ENCODE results near the gene UFSP1. TPM values are rescaled to one million over a fixed set of nuclear protein-coding genes. Genes with fewer than 3 reads are reported as not detected.
"Not testable (repeated sequence)": the region's sequence is repeated elsewhere in the genome, so short reads cannot be mapped to it uniquely, and the experiment has no call there.

The UFSP1 gene
- 1 to 10 TPM in 4 of 6 donors, under 1 TPM in 1, not detected in 1; 0.55 to 8.5 (median 4.8) TPM for total RNA-seq

GRCh38 chr7:100888988-100889750, at the start of gene UFSP1:
UFSP1 (minus strand) TSS chr7:100889715; CDS start chr7:100889271, 444 bp downstream.
- TF ChIP-seq EP300 (IDR thresholded peaks at IDR 0.05) (no peak), CTCF (IDR thresholded peaks at IDR 0.05) (peak in 3 of 6 experiments; percentile 2 to 53 (median 45)), POLR2AphosphoS5 (IDR thresholded peaks at IDR 0.05) (no peak), POLR2A (IDR thresholded peaks at IDR 0.05) (peak in 1 of 4 donors; percentile 23)
- ATAC-seq (ENCODE audit: low FRiP score in 2 of 2) (peak; percentile 50 to 66), DNase-seq (no peak)
- Histone ChIP-seq H3K4me1 (peaks cover 32 to 40% (median 37%) of the 10 kb centered on the region in 4 donors), H3K9me3 (no peaks in the 10 kb centered on the region), H3K36me3 (peaks cover 19 to 45% (median 37%) of the 10 kb centered on the region in 4 donors), H3K27me3 (peaks cover 0 to 4% (median 0%) of the 10 kb centered on the region in 4 donors), H3K4me3 (peak within 1 kb of the TSS; percentile 67 to 80 (median 74)), H3K27ac (peak within 1 kb of the TSS; percentile 84 to 95 (median 91))
- 9% methylated on average over 34 of the region's 73 CpGs; no CpG with 5 or more reads in 1 of the 2 donors for WGBS, 2 donors

GRCh38 chr7:100936167-100936566, 46.7 kb upstream of the UFSP1 start:
- DNase-seq; H3K4me1 ChIP-seq; H3K27ac ChIP-seq; H3K9me3 ChIP-seq; H3K4me3 ChIP-seq; ATAC-seq (ENCODE audit: low FRiP score in 2 of 2); H3K27me3 ChIP-seq; H3K36me3 ChIP-seq: not testable (repeated sequence)
- 91 to 93% methylated on average over 7 of the region's 7 CpGs for WGBS, 2 donors

GRCh38 chr7:100935381-100935780, 45.9 kb upstream of the UFSP1 start:
- H3K27ac ChIP-seq; ATAC-seq (ENCODE audit: low FRiP score in 2 of 2); H3K4me3 ChIP-seq; H3K27me3 ChIP-seq; DNase-seq; H3K4me1 ChIP-seq; H3K36me3 ChIP-seq; H3K9me3 ChIP-seq: not testable (repeated sequence)
- 50 to 57% methylated on average over 2 of the region's 2 CpGs for WGBS, 2 donors

GRCh38 chr7:100933734-100934133, 44.2 kb upstream of the UFSP1 start:
- 52 to 70% methylated on average over 4 of the region's 4 CpGs for WGBS, 2 donors
- no peak overlapping the region for H3K27ac ChIP-seq
- no peaks in the 10 kb centered on the region for H3K36me3 ChIP-seq
- no peak overlapping the region for H3K4me3 ChIP-seq
- no peaks in the 10 kb centered on the region for H3K9me3 ChIP-seq
- DNase-seq (no peak), ATAC-seq (ENCODE audit: low FRiP score in 2 of 2) (no peak)
- TF ChIP-seq POLR2AphosphoS5 (IDR thresholded peaks at IDR 0.05) = no peak
- no peak for TF ChIP-seq EP300 (IDR thresholded peaks at IDR 0.05)
- no peak for TF ChIP-seq CTCF (IDR thresholded peaks at IDR 0.05)
- no peak for TF ChIP-seq POLR2A (IDR thresholded peaks at IDR 0.05)
- H3K27me3 ChIP-seq = no peaks in the 10 kb centered on the region
- H3K4me1 ChIP-seq = no peaks in the 10 kb centered on the region

- TF ChIP-seq POLR2AphosphoS5 (IDR thresholded peaks at IDR 0.05) = no peak
- no peak for TF ChIP-seq EP300 (IDR thresholded peaks at IDR 0.05)
- no peak for TF ChIP-seq CTCF (IDR thresholded peaks at IDR 0.05)
- TF ChIP-seq POLR2A (IDR thresholded peaks at IDR 0.05) = no peak
- H3K4me1 ChIP-seq = no peaks in the 10 kb centered on the region
- H3K36me3 ChIP-seq = no peaks in the 10 kb centered on the region
- ATAC-seq (ENCODE audit: low FRiP score in 2 of 2) (no peak), DNase-seq (no peak)
- H3K27me3 ChIP-seq = no peaks in the 10 kb centered on the region
- no peak overlapping the region for H3K4me3 ChIP-seq
- peak overlapping the region in 3 of 4 donors; percentile 2 to 37 (median 11) for H3K27ac ChIP-seq
- no peaks in the 10 kb centered on the region for H3K9me3 ChIP-seq
- 94 to 96% methylated on average over 1 of the region's 1 CpG for WGBS, 2 donors
These were observed 40.3 kb upstream of the UFSP1 start for GRCh38 chr7:100929808-100930174.

GRCh38 chr7:100923616-100924015, 34.1 kb upstream of the UFSP1 start:
- H3K27me3 ChIP-seq; H3K27ac ChIP-seq; ATAC-seq (ENCODE audit: low FRiP score in 2 of 2); H3K9me3 ChIP-seq; H3K36me3 ChIP-seq; DNase-seq; H3K4me1 ChIP-seq: not testable (repeated sequence)
- WGBS, 2 donors = 48 to 55% methylated on average over 4 of the region's 4 CpGs
- peak overlapping the region in 1 of 4 donors; percentile 21 for H3K4me3 ChIP-seq
